HEK293T (cell line): ENCODE data around the gene STARD5.

Experiments used
- NFRKB ChIP-seq: fragments of 450-650 bp; IDR thresholded peaks from 2 replicates; pipeline ENCODE4 v1.6.1; 2016; ENCODE audit warnings: mild to moderate bottlenecking, moderate library complexity
- SUZ12 ChIP-seq: fragments of 450-650 bp; IDR thresholded peaks from 2 replicates; pipeline ENCODE4 v1.6.1; 2016; ENCODE audit warnings: mild to moderate bottlenecking

DNA sequence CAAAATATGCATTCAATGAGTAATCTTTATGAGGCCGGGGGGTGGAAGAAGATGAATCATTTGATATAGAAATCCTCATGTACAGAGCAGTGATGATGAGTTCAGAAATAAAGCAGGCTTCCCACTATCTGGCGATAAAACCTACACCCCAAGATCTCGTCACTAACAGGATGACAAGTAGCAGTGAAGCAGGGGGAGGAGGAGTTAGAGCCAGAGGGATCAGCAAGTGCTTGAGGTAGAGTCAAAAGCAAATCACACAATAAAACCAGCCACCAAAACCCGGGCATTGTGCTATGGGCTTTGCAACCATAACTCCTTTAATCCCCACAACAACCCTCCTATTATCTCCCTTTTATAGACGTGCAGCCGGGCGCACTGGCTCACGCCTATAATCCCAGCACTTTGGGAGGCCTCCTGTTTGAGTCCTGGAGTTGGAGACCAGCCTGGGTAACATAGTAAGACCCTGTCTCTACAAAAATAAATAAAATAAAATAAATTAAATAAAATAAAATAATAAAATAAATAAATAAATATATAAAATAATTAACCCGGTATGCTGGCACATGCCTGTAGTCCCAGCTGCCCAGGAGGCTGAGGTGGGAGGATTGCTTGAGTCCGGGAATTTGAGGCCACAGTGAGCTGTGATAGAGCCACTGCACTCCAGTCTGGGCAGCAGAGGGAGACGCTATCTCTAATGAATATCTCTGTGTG is 53.0 kb downstream of the STARD5 start:
- TF ChIP-seq SUZ12 (no peak), NFRKB (no peak)
